SH-SY5Y (cell line): ENCODE results near the gene POU3F1.

Source experiments
- GATA2 ChIP-seq: IDR thresholded peaks from 2 replicates; pipeline ENCODE4 v1.6.1; 2011; ENCODE audit warnings: mild to moderate bottlenecking, low read depth, low read length
- GATA3 ChIP-seq: IDR thresholded peaks from 2 replicates; pipeline ENCODE4 v1.6.1; 2011; ENCODE audit warnings: low read depth, mild to moderate bottlenecking, low read length, moderate library complexity

- TF ChIP-seq GATA2 (no peak), GATA3 (no peak)
Measured at GRCh38 chr1:38062361-38063288, 16.0 kb upstream of the POU3F1 start.
